Central memory CD4-positive, alpha-beta T cell (primary cell): Measurements from ENCODE around the gene FRY.
"Not testable (repeated sequence)": the region's sequence is repeated elsewhere in the genome, so short reads cannot be mapped to it uniquely, and the experiment has no call there.

ENCODE experiments used
- DNase-seq: peaks from one replicate; pipeline ENCODE4 v3.0.0; 2022

FRY gene

GRCh38 chr13:32042551-32042950, 11.0 kb downstream of the FRY start:
- no peak for DNase-seq

GRCh38 chr13:32044446-32044845, 12.9 kb downstream of the FRY start:
- no peak for DNase-seq

GRCh38 chr13:32045537-32045936, 14.0 kb downstream of the FRY start:
- no peak for DNase-seq

DNA sequence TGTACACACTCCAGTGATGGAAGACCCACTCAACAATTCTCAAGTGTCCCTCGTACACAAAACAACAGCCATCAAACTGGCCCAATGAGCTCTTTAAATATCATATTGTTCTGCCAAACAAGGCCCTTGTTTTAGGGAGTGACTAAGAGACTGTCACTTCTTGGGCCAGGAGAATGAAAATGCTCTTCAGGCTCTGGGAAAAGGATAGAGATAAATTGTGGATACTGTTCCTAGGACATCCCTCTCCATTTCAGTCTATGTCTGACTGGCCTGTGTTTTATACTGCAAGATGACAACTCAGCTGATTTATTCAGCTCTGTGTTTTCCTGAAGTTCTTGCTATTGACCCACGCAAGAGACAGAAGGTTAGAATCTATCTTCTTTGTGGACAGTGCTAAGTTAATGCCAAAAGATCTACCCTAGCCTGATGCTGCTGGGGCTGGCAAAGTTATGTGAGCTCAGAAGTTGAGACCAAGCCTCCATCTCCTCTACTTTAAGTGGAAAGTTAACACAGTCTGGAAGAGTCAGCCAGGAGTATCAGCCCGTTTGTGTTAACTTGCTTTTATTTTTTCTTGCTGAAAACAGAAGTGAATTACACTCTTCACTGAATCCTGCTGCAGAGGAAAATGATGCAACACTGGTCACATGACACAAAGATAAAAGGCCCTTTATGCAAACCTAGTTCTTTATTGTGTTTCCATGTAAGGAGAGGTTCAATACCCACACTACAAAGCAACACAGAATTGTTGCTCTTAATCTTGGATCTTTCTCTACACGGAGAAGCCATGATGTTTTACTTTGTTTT, 14.6 kb downstream of the FRY start:
- DNase-seq: peak; percentile 9

DNA sequence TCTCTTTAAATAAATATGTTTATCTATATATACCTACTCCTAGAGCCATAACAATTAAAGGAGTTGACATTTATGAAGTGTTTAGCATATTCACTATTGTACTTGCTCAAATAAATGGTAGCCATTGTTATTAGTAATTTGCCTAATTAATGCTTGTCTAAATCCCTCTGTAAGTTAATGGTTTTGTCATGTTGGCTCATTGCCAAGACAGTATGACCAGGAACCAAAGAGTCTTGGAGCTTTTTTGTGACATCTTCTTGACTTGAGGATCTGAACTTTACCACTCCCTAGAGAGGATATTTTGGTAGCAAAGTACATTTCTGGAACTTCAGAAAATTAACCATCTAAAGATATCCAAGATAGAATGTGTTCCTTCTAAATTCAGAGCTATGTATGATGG, 15.5 kb downstream of the FRY start:
- no peak for DNase-seq

DNA sequence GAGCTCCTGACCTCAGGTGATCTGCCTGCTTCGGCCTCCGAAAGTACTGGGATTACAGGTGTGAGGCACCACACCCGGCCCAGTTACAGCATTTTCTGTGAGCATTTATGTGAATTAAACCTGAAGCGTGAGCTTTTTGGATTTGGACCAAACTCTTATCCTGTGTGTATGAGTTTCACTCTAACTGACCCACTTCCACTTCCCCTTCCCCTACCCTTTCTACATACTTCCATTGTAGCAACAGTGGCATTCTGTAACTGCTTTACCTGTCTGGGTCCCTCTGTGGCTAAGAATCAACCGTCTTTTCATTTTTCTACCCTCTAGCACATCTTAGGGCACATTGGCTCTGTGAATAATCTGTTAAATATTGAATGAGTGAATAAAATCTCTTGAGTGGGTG, 16.2 kb downstream of the FRY start:
- peak; percentile 5 for DNase-seq

GRCh38 chr13:32048816-32049215, 17.2 kb downstream of the FRY start:
- no peak for DNase-seq

DNA sequence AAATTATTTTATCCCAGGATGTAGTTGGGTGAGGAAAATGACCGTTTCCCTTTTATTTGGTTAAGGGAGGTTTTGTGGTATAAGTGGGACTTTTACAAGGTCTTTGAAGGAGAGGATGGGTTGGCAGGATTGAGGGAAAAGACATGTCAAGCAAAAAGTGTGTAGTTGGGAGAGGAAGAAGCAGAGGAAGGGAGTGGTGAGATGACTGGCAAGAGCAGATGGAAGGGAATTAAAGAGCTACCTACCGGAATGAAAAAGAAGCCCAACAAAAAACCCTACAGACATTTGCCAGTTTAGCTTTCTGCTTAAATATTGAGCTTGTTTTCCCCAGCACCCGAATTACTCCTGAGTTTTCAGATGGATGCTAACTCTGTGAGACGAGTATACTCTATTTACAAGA, 19.6 kb downstream of the FRY start:
- DNase-seq: no peak

DNA sequence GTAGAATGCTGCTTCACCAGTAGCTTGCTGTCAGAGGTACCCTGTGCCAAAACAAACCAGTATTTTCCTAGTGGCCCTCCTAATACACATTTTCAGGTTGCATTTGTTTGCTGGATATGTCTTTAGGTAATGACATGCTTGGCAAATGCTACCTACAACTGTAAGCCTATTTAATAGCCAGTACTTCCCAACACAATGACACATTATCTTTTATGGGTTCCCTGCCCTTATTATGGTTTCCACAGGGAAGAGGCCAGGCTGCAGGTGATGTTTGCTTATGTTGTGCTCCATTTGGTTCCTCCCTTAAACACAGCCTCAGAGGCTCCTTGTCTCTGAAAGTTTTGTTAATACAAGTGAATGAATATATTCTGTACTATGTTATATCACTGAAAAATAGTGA, 24.7 kb downstream of the FRY start:
- DNase-seq: no peak

GRCh38 chr13:32057325-32057724, 25.8 kb downstream of the FRY start:
- not testable (repeated sequence) for DNase-seq

- no peak for DNase-seq
Measured at GRCh38 chr13:32059511-32059984, 28.0 kb downstream of the FRY start.

DNA sequence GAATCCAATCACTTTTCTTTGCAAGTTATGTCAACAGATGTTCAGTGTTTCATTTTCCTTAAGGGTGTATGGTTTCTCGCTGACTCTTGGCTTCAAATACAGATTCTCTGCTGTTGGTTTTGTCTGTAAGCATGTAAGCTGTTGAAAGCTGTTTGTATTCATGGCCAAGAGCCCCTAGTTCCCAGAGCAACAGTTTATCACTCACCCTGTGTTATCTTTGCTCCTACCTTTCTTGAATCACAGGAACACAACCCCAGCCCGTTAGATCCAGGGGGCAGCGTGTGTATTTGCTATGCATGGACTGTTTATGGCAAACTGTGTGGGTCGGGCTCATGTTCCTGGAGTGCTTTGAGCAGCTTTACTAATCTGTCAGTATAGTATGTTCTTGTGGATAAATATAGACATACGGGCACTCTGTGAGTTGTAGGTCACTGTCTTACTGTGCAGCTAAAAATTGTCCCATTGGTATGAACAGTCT, 28.9 kb downstream of the FRY start:
- DNase-seq: no peak

DNA sequence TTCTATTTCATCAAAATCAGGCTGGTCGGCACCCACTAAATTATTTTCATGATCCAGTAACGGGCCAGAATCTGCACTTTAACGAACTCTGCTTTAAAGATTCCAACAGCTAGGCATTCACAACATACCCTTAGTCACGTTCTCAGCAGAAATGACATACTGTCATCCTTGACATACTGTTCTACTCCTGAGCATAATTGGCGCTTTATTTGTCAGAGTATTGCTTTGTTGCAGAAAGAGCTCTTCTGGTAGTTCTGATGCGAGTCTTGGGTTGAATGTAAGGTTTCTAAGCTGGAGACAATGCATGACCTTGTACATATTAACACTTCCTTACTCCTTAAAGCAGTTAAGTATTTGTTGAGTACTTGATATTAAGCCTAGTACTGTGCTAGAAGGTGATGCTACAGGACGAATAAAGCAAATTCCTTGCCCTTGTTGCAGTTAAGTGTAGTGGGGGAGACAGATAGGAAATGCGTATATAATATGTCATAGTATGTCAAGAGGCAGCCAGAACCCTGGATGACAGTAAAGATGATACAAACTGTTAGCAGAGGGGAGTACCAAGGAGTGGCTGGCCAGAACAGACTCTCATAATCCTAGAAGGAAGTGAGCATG, 32.2 kb downstream of the FRY start:
- no peak for DNase-seq

DNA sequence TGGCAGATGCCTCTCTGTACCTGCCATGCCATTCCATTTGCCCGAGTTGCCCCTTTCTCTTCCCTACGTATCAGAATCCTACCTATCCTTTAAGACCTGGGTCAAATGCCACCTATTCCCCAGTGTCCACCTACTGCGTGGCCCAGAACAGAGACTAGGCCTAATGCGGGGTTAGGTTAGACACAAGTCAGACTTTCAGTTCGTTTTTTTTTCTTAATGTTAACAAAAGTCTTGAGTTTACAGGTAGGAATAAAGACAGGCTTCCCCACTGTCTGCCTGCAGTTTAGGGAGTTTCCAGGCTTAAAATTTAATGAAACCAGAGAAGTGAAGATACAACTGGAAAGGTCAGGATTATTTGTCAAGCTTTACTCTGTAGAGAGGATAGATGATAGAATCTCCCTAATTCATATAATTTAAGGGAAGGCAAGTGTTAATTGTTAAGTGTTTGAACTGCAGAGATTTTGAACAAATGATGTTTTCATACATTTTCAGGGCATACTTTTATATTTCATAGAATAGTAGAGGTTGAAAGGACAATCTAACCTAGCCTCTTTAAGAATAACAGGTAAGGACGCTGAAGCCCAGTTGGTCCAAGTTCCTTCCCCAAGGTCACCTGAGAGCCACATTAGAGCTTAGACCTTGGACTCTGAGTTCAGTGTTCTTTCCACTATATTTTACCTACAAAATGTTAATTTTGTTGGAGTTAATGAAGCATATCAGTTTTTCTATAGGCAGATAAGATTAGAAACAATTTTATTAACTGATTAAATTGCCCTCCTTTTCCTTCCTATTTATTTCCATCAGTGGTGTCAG, 35.8 kb downstream of the FRY start:
- DNase-seq: no peak

DNA sequence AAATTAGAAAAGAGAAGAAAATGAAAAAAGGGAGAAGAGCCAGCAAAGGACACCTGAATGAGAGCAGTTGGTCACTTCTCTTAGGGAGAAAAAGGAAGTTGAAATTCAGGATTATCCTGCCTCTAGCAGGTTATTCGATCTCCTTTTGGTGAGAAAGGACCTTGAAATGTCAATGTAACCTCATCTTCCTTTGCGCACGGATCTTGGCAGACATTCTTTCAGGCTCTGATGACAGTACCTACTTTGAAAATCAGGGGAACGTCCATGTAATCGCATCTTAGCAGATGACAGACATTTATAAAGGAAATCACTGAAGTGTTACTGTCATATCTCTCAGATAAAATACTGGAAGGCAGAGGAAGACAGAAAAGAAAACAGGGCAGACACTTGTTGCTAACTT, 36.7 kb downstream of the FRY start:
- DNase-seq: no peak

DNA sequence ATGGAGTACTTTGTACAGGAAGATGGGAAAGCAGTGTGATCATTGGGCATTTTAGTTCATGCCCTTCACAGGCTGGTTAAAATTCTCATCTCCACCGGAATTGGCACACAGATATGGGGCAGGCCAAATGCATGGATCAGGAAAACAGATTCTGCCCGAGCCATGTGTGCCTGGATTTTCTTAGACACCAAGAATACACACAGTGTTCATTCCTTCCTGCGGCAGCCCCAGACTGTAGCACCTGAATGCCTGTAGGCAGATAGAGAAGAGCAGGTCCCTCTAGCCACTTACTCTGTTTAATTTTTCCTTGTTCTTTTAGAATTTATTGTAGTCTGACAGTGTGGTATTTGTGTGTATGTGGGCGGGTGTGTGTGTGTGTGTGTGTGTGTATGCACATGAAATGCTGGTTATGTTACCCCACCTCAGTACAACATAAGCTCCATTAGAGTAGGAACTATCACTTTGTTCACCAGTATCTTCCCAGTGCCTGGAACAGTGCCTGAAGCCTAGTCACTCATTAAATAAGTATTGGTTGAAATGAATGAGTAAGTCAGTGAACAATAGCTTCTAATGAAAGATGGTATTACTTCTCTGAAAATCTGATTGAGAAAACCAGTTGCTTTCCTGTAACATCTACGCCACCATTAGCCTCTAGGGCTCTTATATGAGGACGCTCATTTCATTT, 41.7 kb downstream of the FRY start:
- no peak for DNase-seq

DNA sequence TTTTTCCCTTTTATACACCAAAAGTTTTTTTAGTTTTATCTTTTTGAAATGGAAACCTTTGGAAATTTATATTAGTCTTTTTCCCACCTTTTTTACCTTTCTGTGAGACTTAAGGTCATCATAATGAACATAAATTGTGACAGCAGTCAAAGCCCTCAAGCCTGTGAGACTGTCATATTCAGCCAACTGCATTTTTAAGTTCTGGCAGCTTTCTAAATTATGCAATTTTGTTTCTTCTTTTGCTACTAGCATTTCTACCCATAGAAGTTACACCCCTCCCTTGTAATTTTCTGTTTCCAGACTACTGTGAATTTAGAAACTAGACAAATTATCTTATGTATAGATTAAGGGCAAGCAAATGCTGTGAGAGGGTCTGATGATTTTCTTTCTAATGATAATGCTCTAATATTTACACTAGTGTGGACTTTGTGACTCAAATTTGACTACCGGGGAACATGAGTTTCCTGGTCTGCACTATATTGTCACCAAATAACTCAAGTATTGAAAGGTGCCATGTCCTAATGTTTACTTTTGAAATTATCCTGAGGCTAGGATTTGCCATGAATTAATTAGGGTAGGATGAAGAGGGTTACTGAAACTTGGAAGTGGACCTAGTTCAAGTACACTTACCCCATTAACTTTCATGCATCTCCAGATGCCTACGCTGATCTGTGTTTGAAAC, 43.7 kb downstream of the FRY start:
- no peak for DNase-seq

- DNase-seq: no peak
Measured at GRCh38 chr13:32079587-32079986, 48.0 kb downstream of the FRY start.

DNA sequence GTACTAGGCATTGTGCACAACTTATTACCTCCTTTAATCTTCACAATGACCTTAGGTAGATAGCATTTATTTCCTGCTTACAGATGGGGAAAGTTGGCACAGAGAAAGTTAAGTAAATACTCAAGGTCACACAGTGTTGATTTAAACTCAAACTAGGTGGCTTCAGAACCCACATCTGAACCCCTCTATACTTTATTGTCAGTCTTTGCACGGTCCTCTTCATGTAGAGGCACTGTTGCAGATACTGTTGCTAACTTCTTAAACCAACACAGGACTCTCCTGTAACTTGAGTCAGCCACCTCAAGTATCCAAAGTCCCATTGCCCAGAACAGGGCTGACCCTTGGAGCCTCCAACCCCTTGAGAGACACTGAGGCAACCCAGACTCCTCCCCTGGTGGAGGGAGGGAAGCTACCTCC, 48.8 kb downstream of the FRY start:
- DNase-seq: no peak

DNA sequence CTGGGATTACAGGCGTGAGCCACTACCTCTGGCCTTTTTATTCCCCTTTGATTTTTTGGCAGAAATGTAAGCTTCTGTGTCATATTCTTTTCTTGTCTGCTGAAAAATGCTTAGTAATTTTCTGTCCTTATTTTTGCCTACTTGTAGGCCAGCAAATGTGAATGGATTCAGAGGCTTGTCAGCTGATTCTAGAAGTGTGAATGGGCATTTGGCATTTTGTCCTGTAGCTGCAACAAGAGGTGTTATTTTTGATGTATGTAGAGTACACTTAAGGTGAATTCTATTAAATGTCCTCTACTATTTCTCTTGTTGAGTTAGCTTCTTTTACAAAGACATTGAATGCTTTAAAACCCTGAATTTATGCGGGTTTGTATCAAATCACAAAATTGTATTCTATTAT, 50.0 kb downstream of the FRY start:
- DNase-seq: no peak

GRCh38 chr13:32086366-32086765, 54.8 kb downstream of the FRY start:
- DNase-seq: no peak

- DNase-seq: no peak
Measured at GRCh38 chr13:32086791-32087441, 55.3 kb downstream of the FRY start.
